ENCODE measurements around the gene SSBP2.

The SSBP2 gene

GRCh38 chr5:81389025-81389424 lies 361.9 kb downstream of the SSBP2 start:
- no peak overlapping the region for H3K4me3 ChIP-seq (ENCODE audit: low read depth, low read length)
- no peak for TF ChIP-seq CTCF (IDR thresholded peaks at IDR 0.05; ENCODE audit: low read depth, low read length)

GRCh38 chr5:81388169-81388568 lies 362.7 kb downstream of the SSBP2 start:
- no peak overlapping the region for H3K4me3 ChIP-seq (ENCODE audit: low read depth, low read length)
- no peak for TF ChIP-seq CTCF (IDR thresholded peaks at IDR 0.05; ENCODE audit: low read depth, low read length)

- TF ChIP-seq CTCF (IDR thresholded peaks at IDR 0.05; ENCODE audit: low read depth, low read length), result no peak
- H3K4me3 ChIP-seq (ENCODE audit: low read depth, low read length), result no peak overlapping the region
These were observed 367.0 kb downstream of the SSBP2 start for GRCh38 chr5:81383867-81384266.

GRCh38 chr5:81371354-81371876 lies 379.5 kb downstream of the SSBP2 start:
- no peak overlapping the region for H3K4me3 ChIP-seq (ENCODE audit: low read depth, low read length)
- TF ChIP-seq CTCF (IDR thresholded peaks at IDR 0.05; ENCODE audit: low read depth, low read length), result no peak

GRCh38 chr5:81370912-81371311 lies 380.0 kb downstream of the SSBP2 start:
- no peak for TF ChIP-seq CTCF (IDR thresholded peaks at IDR 0.05; ENCODE audit: low read depth, low read length)
- H3K4me3 ChIP-seq (ENCODE audit: low read depth, low read length), result no peak overlapping the region

- H3K4me3 ChIP-seq (ENCODE audit: low read depth, low read length), result no peak overlapping the region
- TF ChIP-seq CTCF (IDR thresholded peaks at IDR 0.05; ENCODE audit: low read depth, low read length), result no peak
These were observed 385.4 kb downstream of the SSBP2 start for GRCh38 chr5:81365541-81365940.

- H3K4me3 ChIP-seq (ENCODE audit: low read depth, low read length), result no peak overlapping the region
- no peak for TF ChIP-seq CTCF (IDR thresholded peaks at IDR 0.05; ENCODE audit: low read depth, low read length)
These were observed 387.6 kb downstream of the SSBP2 start for GRCh38 chr5:81363093-81363871.

Data from WI38 (cell line).